Endothelial cell of umbilical vein (primary cell): ENCODE measurements around the gene MAPRE2. TPM values are rescaled to one million over a fixed set of nuclear protein-coding genes. Genes with fewer than 3 reads are reported as not detected.

Experiments used
- BruUV-seq: library from RNA; stranded (reverse); fragments of 400-500 nt; replicated peaks from 2 replicates; lab custom pipeline; 2021; lab: Mats Ljungman, UMichigan
- CTCF ChIA-PET: fragments of 300-600, 350-600 bp; sonication (Branson Sonifier 250); formaldehyde crosslinking; loops from one replicate; lab custom pipeline; 2021; ENCODE audit warnings: antibody characterized with exemption, inconsistent platforms; lab: Charles Lee
- POLR2A ChIA-PET: fragments of 300-600, 350-600 bp; sonication (Branson Sonifier 250); formaldehyde crosslinking; loops from one replicate; lab custom pipeline; 2021; ENCODE audit warnings: antibody characterized with exemption, inconsistent platforms; lab: Charles Lee
- DNase-seq: peaks from one replicate; pipeline ENCODE4 v3.0.0-alpha.2; 2011; ENCODE audit warnings: low read depth, low spot score
- FAIRE-seq: peaks from 2 replicates; lab custom pipeline; 2011; peaks lifted over from hg19 to GRCh38; lab: Jason Lieb, UNC
- H2AFZ ChIP-seq: 2 replicates; pipeline ENCODE4 v1.6.0; 2012; ENCODE audit warnings: low read depth, low read length, control low read depth, inconsistent platforms
- H3K27ac ChIP-seq: 2 replicates; pipeline ENCODE4 v1.5.1; 2011; ENCODE audit warnings: low read depth, mild to moderate bottlenecking, control low read depth, low read length, moderate library complexity; ENCODE audit not compliant: insufficient read depth
- H3K27me3 ChIP-seq, 2 experiments: 2 replicates each; pipeline versions ENCODE4 v1.6.0 to v1.6.1; 2011; ENCODE audit warnings: low read length in 2 of 2, mixed read lengths in 1 of 2; ENCODE audit not compliant: control insufficient read depth in 2 of 2, insufficient read depth in 2 of 2
- H3K36me3 ChIP-seq, 2 experiments: 2 replicates in 1 of 2; 3 replicates in 1 of 2; pipeline ENCODE4 v1.5.1; 2011; ENCODE audit warnings: low read length in 2 of 2, mild to moderate bottlenecking in 1 of 2, moderate library complexity in 1 of 2; ENCODE audit not compliant: control insufficient read depth in 2 of 2, insufficient read depth in 2 of 2; ENCODE audit errors: extremely low read depth in 1 of 2
- H3K4me1 ChIP-seq: 3 replicates; pipeline ENCODE4 v1.5.1; 2011; ENCODE audit warnings: mild to moderate bottlenecking, low read length; ENCODE audit not compliant: control insufficient read depth, insufficient read depth; ENCODE audit errors: extremely low read depth
- H3K4me2 ChIP-seq: 2 replicates; pipeline ENCODE4 v1.6.1; 2011; ENCODE audit warnings: low read length, control low read depth, mixed read lengths; ENCODE audit not compliant: insufficient read depth
- H3K4me3 ChIP-seq, 3 experiments: fragments of 200-600 bp in 1 of 3; sonication (generic), shearing (Covaris generic) in 1 of 3; replicated peaks in 1 of 3; 2 replicates each; pipeline ENCODE4 v1.5.1; 2011 to 2016; ENCODE audit warnings: control low read depth in 3 of 3, low read length in 3 of 3, mild to moderate bottlenecking in 2 of 3, inconsistent platforms in 1 of 3, low read depth in 1 of 3, moderate library complexity in 1 of 3; ENCODE audit not compliant: insufficient read depth in 1 of 3
- H3K79me2 ChIP-seq: 2 replicates; pipeline ENCODE4 v1.6.0; 2012; ENCODE audit warnings: low read length, inconsistent platforms; ENCODE audit not compliant: control insufficient read depth, insufficient read depth
- H3K9ac ChIP-seq: replicated peaks from 2 replicates; pipeline ENCODE3; 2011; ENCODE audit warnings: low read length, control low read depth; ENCODE audit not compliant: insufficient read depth; ENCODE audit errors: extremely low read depth
- H3K9me1 ChIP-seq: replicated peaks from 3 replicates; pipeline ENCODE4 v1.6.0; 2011; ENCODE audit warnings: mild to moderate bottlenecking, low read length; ENCODE audit not compliant: control insufficient read depth, insufficient read depth; ENCODE audit errors: extremely low read depth
- H3K9me3 ChIP-seq: replicated peaks from 2 replicates; pipeline ENCODE4 v1.5.1; 2012; ENCODE audit warnings: low read length, inconsistent platforms; ENCODE audit not compliant: control insufficient read depth, insufficient read depth
- H4K20me1 ChIP-seq: replicated peaks from 2 replicates; pipeline ENCODE3; 2011; ENCODE audit warnings: mild to moderate bottlenecking, low read length; ENCODE audit not compliant: control insufficient read depth, insufficient read depth; ENCODE audit errors: extremely low read depth
- CTCF ChIP-seq, 2 donors: IDR thresholded peaks; 1 replicate in 1 of 2; 2 replicates in 1 of 2; pipeline ENCODE4 v1.5.1; 2011; ENCODE audit warnings: low read length in 2 of 2, mild to moderate bottlenecking in 2 of 2, moderate library complexity in 2 of 2, control low read depth in 1 of 2, inconsistent platforms in 1 of 2, low read depth in 1 of 2; ENCODE audit not compliant: insufficient read depth in 1 of 2; ENCODE audit errors: extremely low read depth in 1 of 2
- EZH2 ChIP-seq: IDR thresholded peaks from 2 replicates; pipeline ENCODE4 v1.6.1; 2012; ENCODE audit warnings: borderline replicate concordance, low read depth, mild to moderate bottlenecking, moderate library complexity, low read length, inconsistent platforms; ENCODE audit not compliant: severe bottlenecking
- FOS ChIP-seq: IDR thresholded peaks from 2 replicates; pipeline ENCODE4 v1.6.1; 2011; ENCODE audit warnings: mild to moderate bottlenecking, low read length, moderate library complexity, borderline replicate concordance; ENCODE audit not compliant: insufficient read depth
- GATA2 ChIP-seq: IDR thresholded peaks from 2 replicates; pipeline ENCODE4 v1.7.0; 2011; ENCODE audit warnings: low read depth, mild to moderate bottlenecking, moderate library complexity, mixed read lengths, low read length; ENCODE audit not compliant: insufficient read length, insufficient read depth
- JUN ChIP-seq: IDR thresholded peaks from 2 replicates; pipeline ENCODE4 v1.6.1; 2011; ENCODE audit warnings: borderline replicate concordance, low read depth; ENCODE audit not compliant: insufficient read length, insufficient read depth
- MAX ChIP-seq: IDR thresholded peaks from 2 replicates; pipeline ENCODE4 v1.6.1; 2011; ENCODE audit not compliant: insufficient read depth, insufficient read length
- MYC ChIP-seq: IDR thresholded peaks from one replicate; pipeline ENCODE4 v1.6.1; 2011; ENCODE audit warnings: mild to moderate bottlenecking, low read depth, low read length
- POLR2A ChIP-seq: IDR thresholded peaks from 2 replicates; pipeline ENCODE4 v1.6.1; 2012; ENCODE audit warnings: low read depth, mild to moderate bottlenecking, control low read depth, low read length
- POLR2AphosphoS5 ChIP-seq: IDR thresholded peaks from 2 replicates; pipeline ENCODE4 v1.6.1; 2012; ENCODE audit warnings: low read depth, mild to moderate bottlenecking, control low read depth, low read length, moderate library complexity; ENCODE audit not compliant: insufficient read depth
- dilution Hi-C: fragments of 300-500 bp; cut with MboI; formaldehyde crosslinking; loops from one replicate; pipeline ENCODE4 v1.15.0; 2019; ENCODE audit warnings: low sequenced_read_pairs; ENCODE audit not compliant: extremely low pct_ligation_motif_present
- intact Hi-C: fragments of 100-400 bp; cut with micrococcal nuclease; formaldehyde crosslinking; loops from one replicate; pipeline ENCODE4 v1.10.0; 2022
- polyA plus RNA-seq, 4 experiments: library from polyadenylated mRNA; depleted of rRNA in 3 of 4; stranded (reverse) in 3 of 4; unstranded in 1 of 4; fragments of >200 nt; gene quantifications; 2 replicates each; pipeline versions ENCODE4 v1.2.1 to v1.2.3, GENCODE V29; 2011 to 2012; ENCODE audit warnings: missing spikeins in 1 of 4
- total RNA-seq: library from RNA; stranded (reverse); gene quantifications from 2 replicates; pipeline ENCODE4 v1.2.3, GENCODE V29; 2021

The MAPRE2 gene
- total and polyA plus RNA-seq, 2 donors (not counting 3 experiments of a cell fraction or from before 2014, with no cell fraction given) = 117 to 148 TPM

GRCh38 chr18:35167332-35167731 is 126.1 kb downstream of the MAPRE2 start:
- no peak for FAIRE-seq
- no peak for DNase-seq
- Histone ChIP-seq H3K36me3 (no peaks in the 10 kb centered on the region), H4K20me1 (no peaks in the 10 kb centered on the region), H3K4me3 (no peak overlapping the region), H3K9me1 (peaks cover 2% of the 10 kb centered on the region), H2AFZ (no peak overlapping the region), H3K4me1 (no peaks in the 10 kb centered on the region), H3K9ac (no peak overlapping the region), H3K27ac (no peak overlapping the region), H3K9me3 (no peaks in the 10 kb centered on the region), H3K79me2 (no peaks in the 10 kb centered on the region), H3K4me2 (no peak overlapping the region), H3K27me3 (peaks cover 0 to 7% of the 10 kb centered on the region in 2 experiments)
- ChIA-PET POLR2A (no interaction called here), CTCF (interaction anchor here (0.6 to 1.7 kb wide), 4 partner anchors 19 to 241 kb away, joined by 3 read pairs; no protein-coding TSS in a partner anchor)
- BruUV-seq = no TSS peak
- dilution Hi-C loops = no loop called here
- no peak for TF ChIP-seq CTCF (IDR thresholded peaks at IDR 0.05; ENCODE audit: extremely low read depth in 1 of 2, insufficient read depth in 1 of 2, low read depth in 1 of 2, low read length in 2 of 2)
- intact Hi-C loops = no loop called here

GRCh38 chr18:35167857-35168256 is 126.6 kb downstream of the MAPRE2 start:
- Histone ChIP-seq H3K9me1 (peaks cover 2% of the 10 kb centered on the region), H3K27ac (no peak overlapping the region), H2AFZ (no peak overlapping the region), H3K36me3 (no peaks in the 10 kb centered on the region), H3K4me2 (no peak overlapping the region), H3K9me3 (no peaks in the 10 kb centered on the region), H3K4me3 (no peak overlapping the region), H3K4me1 (no peaks in the 10 kb centered on the region), H3K27me3 (peaks cover 0 to 7% of the 10 kb centered on the region in 2 experiments), H3K79me2 (no peaks in the 10 kb centered on the region), H4K20me1 (no peaks in the 10 kb centered on the region), H3K9ac (no peak overlapping the region)
- TF ChIP-seq MAX = no peak
- no peak for TF ChIP-seq EZH2
- TF ChIP-seq JUN = no peak
- TF ChIP-seq POLR2A = no peak
- TF ChIP-seq CTCF (IDR thresholded peaks at IDR 0.05; ENCODE audit: extremely low read depth in 1 of 2, insufficient read depth in 1 of 2, low read depth in 1 of 2, low read length in 2 of 2) = no peak
- no peak for TF ChIP-seq GATA2
- no peak for TF ChIP-seq POLR2AphosphoS5
- no peak for TF ChIP-seq MYC
- no peak for TF ChIP-seq FOS
- DNase-seq (no peak), FAIRE-seq (no peak)
- ChIA-PET POLR2A (no interaction called here), CTCF (interaction anchor here (0.7 to 1.7 kb wide), 3 partner anchors 10 to 24 kb away, joined by 3 read pairs; no protein-coding TSS in a partner anchor)
- BruUV-seq = no TSS peak
- intact Hi-C loops = no loop called here
- dilution Hi-C loops = no loop called here
